GM19324 (cell line): Measurements from ENCODE around the gene RNF34.

Source experiments
- ATAC-seq: cut with Tn5 transposase; IDR thresholded peaks from one replicate; pipeline ENCODE4 v1.9.1; 2021; ENCODE audit warnings: mild to moderate bottlenecking, moderate library complexity; ENCODE audit not compliant: unreplicated experiment, low FRiP score

Gene RNF34

GRCh38 chr12:121432740-121433480 is 33.0 kb downstream of the RNF34 start:
- ATAC-seq: no peak

DNA sequence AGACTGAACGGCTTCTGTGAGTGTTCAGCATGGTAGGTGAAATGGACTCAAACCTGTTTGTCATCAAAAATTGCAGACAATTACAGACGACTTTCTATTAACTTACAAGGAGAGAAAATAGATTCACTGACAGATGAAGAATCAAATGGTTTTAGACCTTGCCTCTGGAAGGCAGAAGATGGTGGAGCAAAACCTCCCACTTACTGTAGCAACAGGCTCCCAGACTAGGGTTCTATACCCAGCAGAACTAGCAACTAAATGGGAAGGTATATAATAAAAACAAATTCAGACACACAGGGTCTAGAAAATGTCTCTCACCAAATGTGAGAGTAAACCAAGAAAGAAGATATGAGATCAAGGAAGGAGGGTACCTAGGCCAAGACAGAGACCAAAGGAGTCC is 36.8 kb downstream of the RNF34 start:
- no peak for ATAC-seq

DNA sequence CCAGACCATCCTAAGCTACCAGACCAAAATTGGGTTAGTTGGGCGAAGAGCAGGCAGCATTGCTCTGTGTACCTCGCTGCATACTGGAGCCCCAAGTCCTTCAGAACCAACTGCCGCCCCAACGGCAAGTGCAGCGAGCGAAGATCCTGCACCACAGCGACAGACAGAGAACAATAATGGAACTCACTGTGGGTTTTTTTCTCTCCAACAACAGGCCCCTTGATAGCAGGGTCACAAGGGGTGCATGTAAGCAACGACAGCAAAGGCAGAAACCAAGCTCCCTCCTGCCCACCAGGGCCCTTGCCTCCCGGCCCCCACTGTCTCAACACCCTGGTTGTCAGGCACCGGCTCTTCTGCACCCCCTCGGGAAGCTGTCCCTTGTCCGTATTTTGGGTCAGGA is 39.0 kb downstream of the RNF34 start:
- ATAC-seq: no peak

DNA sequence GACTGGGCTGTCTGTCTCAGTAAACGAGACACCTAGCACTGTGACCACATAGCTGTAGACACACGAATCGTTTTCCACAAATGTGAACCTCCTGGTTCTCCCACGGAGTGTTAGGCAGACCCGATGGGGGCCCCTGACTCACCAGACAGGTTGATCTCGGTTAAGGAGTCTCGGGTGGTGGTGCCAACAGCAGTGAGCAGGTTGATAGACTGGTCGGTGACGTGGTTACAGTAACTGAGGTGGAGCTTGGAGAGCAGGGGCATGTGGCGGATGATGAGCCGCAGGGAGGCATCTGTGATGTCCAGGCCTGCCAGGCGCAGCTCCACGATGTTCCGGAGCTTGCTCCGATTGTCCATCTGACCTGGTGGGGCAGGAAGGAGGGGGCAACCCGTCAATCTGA is 39.8 kb downstream of the RNF34 start:
- ATAC-seq: no peak

DNA sequence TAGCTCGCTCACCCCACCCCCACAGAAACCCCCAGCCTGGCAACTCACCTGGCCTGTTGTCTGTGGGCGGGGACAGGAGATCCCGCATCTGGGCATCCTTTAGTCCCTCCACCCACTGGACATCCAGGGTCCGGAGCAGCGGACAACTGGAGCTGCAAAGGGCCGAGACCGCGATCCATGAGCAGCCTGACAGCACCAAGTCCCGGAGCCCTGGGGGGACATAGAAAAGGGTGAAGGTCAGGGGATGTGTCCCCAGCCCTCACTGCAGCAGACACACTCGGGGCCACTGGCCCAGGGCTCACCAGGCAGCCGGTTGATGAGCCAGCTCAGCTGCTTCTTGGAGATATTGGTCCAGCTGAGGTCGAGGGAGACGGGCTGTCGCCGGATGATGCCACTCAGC is 40.9 kb downstream of the RNF34 start:
- ATAC-seq: no peak

- ATAC-seq: no peak
Measured at GRCh38 chr12:121441555-121441954, 41.6 kb downstream of the RNF34 start.

DNA sequence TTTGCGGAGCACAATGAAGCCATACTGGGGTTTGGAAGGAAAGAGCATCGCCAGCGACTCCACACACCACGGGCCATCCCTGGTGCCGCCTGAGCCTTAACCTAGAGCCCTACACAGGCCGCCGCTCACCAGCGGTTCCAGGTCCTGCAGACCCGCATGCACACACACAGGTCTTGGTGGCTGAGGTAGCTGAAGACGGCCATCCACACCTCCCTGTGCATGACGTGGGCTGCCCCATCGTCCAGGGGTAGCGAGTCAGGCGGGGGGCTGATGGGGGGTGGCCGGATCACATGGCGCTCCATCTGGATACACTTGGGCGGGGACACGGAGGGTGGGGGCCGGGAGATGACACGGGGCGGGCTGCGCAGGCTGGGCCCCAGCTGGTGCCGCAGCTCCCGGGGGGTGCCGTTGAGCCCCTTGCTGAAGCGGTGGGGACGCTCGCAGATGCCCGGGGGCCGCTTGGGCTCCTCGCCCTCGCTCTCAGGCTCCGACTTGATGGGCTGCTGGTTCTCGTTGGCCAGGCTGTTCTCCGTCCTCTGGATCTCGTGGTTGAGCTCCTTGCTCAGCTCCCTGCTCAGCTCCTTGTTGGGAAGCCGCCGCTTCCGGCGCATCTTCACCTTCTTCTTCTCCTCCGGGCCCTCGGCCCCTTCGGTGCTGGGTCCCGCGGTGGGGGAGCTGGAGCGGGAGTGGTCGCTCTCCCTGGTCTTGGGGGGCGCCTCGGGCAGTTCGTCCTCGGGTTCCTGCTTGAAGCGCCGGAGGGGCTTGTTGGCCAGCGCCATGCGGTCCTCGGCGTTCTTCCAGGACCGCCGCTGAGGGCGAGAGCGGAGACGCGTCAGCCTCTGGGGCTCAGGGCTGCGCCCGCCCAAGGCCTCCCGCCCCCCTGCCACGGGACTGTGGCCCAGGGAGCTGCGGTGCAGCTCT is 42.4 kb downstream of the RNF34 start:
- no peak for ATAC-seq

DNA sequence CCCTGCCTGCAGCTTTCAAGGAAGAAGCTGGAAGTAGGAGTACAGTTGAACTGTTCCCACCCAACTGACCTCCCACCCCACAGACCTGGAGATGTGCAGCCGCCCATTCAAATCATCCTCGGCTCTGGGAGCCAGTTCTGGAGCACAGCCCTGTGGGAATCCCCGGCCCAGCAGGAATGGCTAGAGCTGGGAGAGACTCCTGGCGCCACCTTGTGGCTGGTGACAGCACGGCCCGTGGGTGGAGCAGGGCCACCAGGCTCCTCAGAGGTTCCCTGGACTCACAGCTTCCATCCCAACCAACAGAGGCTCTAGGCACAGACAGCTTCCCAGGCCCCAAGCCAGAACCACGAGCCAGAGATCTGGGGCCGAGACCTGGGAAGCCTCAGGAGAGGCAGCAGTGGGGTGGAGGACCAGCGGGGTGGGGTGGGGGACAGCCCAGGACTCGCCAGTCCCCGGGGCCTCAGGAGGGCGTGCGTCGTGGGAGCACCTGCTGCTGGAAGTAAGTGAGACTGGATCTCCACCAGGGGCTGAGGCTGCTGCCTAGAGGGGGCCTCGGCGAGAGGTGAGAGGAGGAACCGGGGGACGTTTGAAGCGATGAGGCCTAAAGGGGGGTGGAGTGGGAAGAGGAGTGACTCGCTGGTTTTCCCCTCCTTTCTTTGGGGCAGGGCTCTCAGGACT is 43.4 kb downstream of the RNF34 start:
- no peak for ATAC-seq

- ATAC-seq: no peak
Measured at GRCh38 chr12:121443911-121444841, 44.3 kb downstream of the RNF34 start.

- no peak for ATAC-seq
Measured at GRCh38 chr12:121444842-121445202, 44.9 kb downstream of the RNF34 start.

DNA sequence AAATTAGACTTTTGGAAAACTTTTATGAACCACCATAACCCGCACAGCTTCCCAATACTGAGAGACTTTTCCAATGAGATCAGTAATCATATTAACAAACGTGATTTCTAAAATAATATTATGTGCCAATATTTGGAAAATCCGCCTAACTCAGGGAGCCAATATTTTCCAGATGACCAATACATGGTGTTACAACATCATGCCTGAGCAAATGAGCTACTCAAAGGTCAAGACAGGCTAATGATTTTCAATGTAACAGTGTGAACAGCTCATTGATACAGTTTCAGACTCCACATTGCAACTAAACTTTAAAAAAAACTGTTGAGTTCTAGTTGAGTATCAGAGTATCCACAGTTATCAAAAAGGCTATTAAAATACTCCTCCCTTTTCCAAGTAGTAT is 46.8 kb downstream of the RNF34 start:
- ATAC-seq: no peak

DNA sequence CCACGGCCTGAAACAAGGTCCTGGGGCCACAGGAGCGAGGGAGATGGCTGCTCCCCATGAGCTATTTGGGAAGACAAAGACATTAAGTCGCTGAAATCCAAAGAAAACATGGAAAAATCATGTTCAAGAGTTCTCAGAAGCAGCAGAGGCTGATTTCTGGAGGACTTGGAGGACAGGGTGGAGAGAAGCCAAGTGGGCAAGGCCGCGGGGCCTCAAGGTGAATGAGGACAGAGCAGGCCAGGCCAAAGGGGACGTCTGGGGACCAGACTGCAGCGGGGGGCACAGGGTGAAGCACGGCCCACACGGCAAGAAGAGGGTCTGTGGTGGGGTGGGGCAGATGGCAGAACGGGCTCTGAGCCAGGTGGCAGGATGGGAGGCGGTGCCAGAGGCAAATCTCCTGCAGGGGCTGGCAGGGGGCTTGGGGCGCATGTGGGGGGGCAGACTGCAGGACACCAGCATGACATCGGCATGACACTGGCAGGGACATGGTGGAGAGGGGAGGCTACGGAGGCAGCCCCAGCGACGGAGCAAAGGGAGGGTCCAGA is 48.9 kb downstream of the RNF34 start:
- no peak for ATAC-seq

GRCh38 chr12:121451961-121452339 is 52.0 kb downstream of the RNF34 start:
- no peak for ATAC-seq

GRCh38 chr12:121452340-121452984 is 52.5 kb downstream of the RNF34 start:
- no peak for ATAC-seq

GRCh38 chr12:121452985-121453360 is 53.1 kb downstream of the RNF34 start:
- no peak for ATAC-seq

GRCh38 chr12:121453629-121454028 is 53.7 kb downstream of the RNF34 start:
- no peak for ATAC-seq

GRCh38 chr12:121454921-121455320 is 55.0 kb downstream of the RNF34 start:
- no peak for ATAC-seq

GRCh38 chr12:121455766-121456420 is 56.0 kb downstream of the RNF34 start:
- no peak for ATAC-seq

DNA sequence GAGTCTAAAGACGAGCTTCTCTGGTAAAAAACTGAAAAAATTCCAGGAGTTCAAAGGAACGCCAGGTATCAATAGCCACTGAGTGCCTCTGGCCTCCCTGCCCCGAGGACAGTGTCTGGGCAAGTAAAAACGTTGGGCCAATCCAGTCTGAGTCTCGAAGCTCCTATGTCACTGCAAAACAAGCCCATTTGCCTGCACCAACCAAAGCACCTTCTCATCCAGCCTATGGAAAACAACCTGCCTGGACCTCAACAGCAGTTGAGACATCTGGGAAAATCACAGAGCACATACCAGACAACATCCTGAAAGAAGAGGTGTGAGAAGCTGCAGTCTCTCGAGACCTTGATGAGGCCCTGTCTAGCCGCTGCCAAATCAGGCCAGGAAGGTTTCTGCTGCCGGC is 56.6 kb downstream of the RNF34 start:
- no peak for ATAC-seq
